Neural progenitor cell (in vitro differentiated cells): Measurements from ENCODE around the gene CAMKMT. TPM values are rescaled to one million over a fixed set of nuclear protein-coding genes. Genes with fewer than 3 reads are reported as not detected.

Experiments
- DNase-seq: peaks from one replicate; pipeline ENCODE4 v3.0.0-alpha.2; 2016; ENCODE audit warnings: low spot score
- H2AFZ ChIP-seq: fragments of 200-600 bp; sonication (generic); replicated peaks from 2 replicates; pipeline ENCODE4 v1.6.1; 2016; ENCODE audit warnings: antibody characterized with exemption
- H3F3A ChIP-seq: fragments of 200-600 bp; sonication (generic); 2 replicates; pipeline ENCODE4 v1.6.1; 2016; ENCODE audit warnings: antibody characterized with exemption, low read depth
- H3K27ac ChIP-seq: fragments of 200-600 bp; sonication (generic); 2 replicates; pipeline ENCODE4 v1.5.1; 2016; ENCODE audit warnings: mild to moderate bottlenecking
- H3K27me3 ChIP-seq: fragments of 200-600 bp; sonication (generic); 2 replicates; pipeline ENCODE4 v1.6.1; 2016; ENCODE audit warnings: mild to moderate bottlenecking, moderate library complexity
- H3K36me3 ChIP-seq: fragments of 200-600 bp; sonication (generic); 2 replicates; pipeline ENCODE4 v1.5.1; 2016
- H3K4me1 ChIP-seq: fragments of 200-600 bp; sonication (generic); 2 replicates; pipeline ENCODE4 v1.6.1; 2016; ENCODE audit warnings: mixed run types
- H3K4me2 ChIP-seq: fragments of 200-600 bp; sonication (generic); 2 replicates; pipeline ENCODE4 v1.6.1; 2016
- H3K4me3 ChIP-seq: fragments of 200-600 bp; sonication (generic); 2 replicates; pipeline ENCODE4 v1.5.1; 2016
- H3K79me2 ChIP-seq: fragments of 200-600 bp; sonication (generic); 2 replicates; pipeline ENCODE4 v1.6.1; 2016; ENCODE audit warnings: low read depth
- H3K9ac ChIP-seq: fragments of 200-600 bp; sonication (generic); 2 replicates; pipeline ENCODE4 v1.6.1; 2016
- H3K9me3 ChIP-seq: fragments of 200-600 bp; sonication (generic); 2 replicates; pipeline ENCODE4 v1.5.1; 2016; ENCODE audit warnings: low read depth
- H4K20me1 ChIP-seq: fragments of 200-600 bp; sonication (generic); 2 replicates; pipeline ENCODE4 v1.6.1; 2016; ENCODE audit warnings: low read depth
- H3K27ac Mint-ChIP-seq: 3 replicates; pipeline ENCODE4 v1.8.0; 2021; ENCODE audit warnings: mixed read lengths
- H3K27me3 Mint-ChIP-seq: 2 replicates; pipeline ENCODE4 v1.8.0; 2022; ENCODE audit warnings: low read depth, mild to moderate bottlenecking, inconsistent platforms, moderate library complexity, mixed read lengths; ENCODE audit not compliant: insufficient read depth
- H3K36me3 Mint-ChIP-seq: 3 replicates; pipeline ENCODE4 v1.8.0; 2021; ENCODE audit warnings: mixed read lengths
- H3K4me1 Mint-ChIP-seq: 3 replicates; pipeline ENCODE4 v1.8.0; 2021; ENCODE audit warnings: mixed read lengths
- H3K4me3 Mint-ChIP-seq: 3 replicates; pipeline ENCODE4 v1.8.0; 2021; ENCODE audit warnings: mild to moderate bottlenecking, moderate library complexity, mixed read lengths
- H3K9me3 Mint-ChIP-seq: 3 replicates; pipeline ENCODE4 v1.8.0; 2020; ENCODE audit warnings: mixed read lengths
- CTCF ChIP-seq: fragments of 200-600 bp; sonication (generic); IDR thresholded peaks from 2 replicates; pipeline ENCODE4 v1.5.1; 2017; ENCODE audit warnings: antibody characterized with exemption, mild to moderate bottlenecking
- EZH2 ChIP-seq: fragments of 200-600 bp; sonication (generic); IDR thresholded peaks from 2 replicates; pipeline ENCODE4 v1.6.1; 2017; ENCODE audit warnings: antibody characterized with exemption, mild to moderate bottlenecking, moderate library complexity
- EZH2phosphoT487 ChIP-seq: fragments of 200-600 bp; sonication (generic); IDR thresholded peaks from 2 replicates; pipeline ENCODE4 v1.6.1; 2017; ENCODE audit warnings: antibody characterized with exemption
- total RNA-seq: library from RNA; depleted of rRNA; stranded (reverse); fragments of >200 nt; gene quantifications from 2 replicates; pipeline ENCODE4 v1.2.3, GENCODE V29; 2015; ENCODE audit warnings: low replicate concordance

CAMKMT gene
- total RNA-seq, 1 donor from 2014 or later, result 28.5 TPM

DNA sequence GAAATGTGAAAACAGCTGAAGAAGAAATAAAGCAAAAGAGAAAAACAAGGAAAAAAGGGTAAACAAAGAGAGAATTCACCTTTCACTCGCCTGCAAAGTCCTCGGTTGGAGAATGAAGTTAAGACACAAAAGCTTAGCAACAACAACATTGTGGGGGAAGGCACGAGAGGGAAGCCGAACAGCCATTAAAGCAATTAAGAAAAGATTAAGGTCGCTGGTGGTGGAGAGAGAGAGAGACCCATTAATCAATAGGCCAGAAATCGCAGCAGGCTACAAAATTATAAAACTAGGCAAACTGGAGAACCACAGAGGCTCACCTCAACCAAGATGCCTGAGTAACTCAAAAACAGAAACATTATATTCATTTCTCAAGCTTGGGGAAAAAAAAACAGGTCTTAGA lies 459.8 kb downstream of the CAMKMT start:
- Histone ChIP-seq H3K4me2 (peak overlapping the region; percentile 61), H4K20me1 (no peaks in the 10 kb centered on the region), H3K9ac (no peak overlapping the region), H3K36me3 (no peaks in the 10 kb centered on the region), H3K79me2 (no peaks in the 10 kb centered on the region), H3K4me1 (peaks cover 31% of the 10 kb centered on the region), H3F3A (peaks cover 22% of the 10 kb centered on the region), H3K9me3 (peaks cover 3% of the 10 kb centered on the region), H2AFZ (no peak overlapping the region), H3K27ac (no peak overlapping the region), H3K27me3 (no peaks in the 10 kb centered on the region), H3K4me3 (no peak overlapping the region)
- peak; percentile 50 for DNase-seq
- H3K9me3 Mint-ChIP-seq, result peaks cover 4% of the 10 kb centered on the region
- H3K27me3 Mint-ChIP-seq, result peaks cover 12% of the 10 kb centered on the region
- H3K4me3 Mint-ChIP-seq, result no peak overlapping the region
- TF ChIP-seq EZH2phosphoT487 (no peak), EZH2 (no peak), CTCF (no peak)
- H3K4me1 Mint-ChIP-seq, result peaks cover 7% of the 10 kb centered on the region
- H3K36me3 Mint-ChIP-seq, result no peaks in the 10 kb centered on the region
- no peak overlapping the region for H3K27ac Mint-ChIP-seq

GRCh38 chr2:44822174-44822573 lies 460.4 kb downstream of the CAMKMT start:
- peaks cover 4% of the 10 kb centered on the region for H3K9me3 Mint-ChIP-seq
- TF ChIP-seq EZH2 (no peak), EZH2phosphoT487 (no peak), CTCF (no peak)
- no peak for DNase-seq
- Histone ChIP-seq H3K79me2 (no peaks in the 10 kb centered on the region), H3K4me2 (peak overlapping the region; percentile 61), H3K4me3 (no peak overlapping the region), H2AFZ (no peak overlapping the region), H3K4me1 (peaks cover 34% of the 10 kb centered on the region), H3K9ac (no peak overlapping the region), H3K27ac (no peak overlapping the region), H3K36me3 (no peaks in the 10 kb centered on the region), H3F3A (peaks cover 22% of the 10 kb centered on the region), H3K9me3 (peaks cover 3% of the 10 kb centered on the region), H4K20me1 (no peaks in the 10 kb centered on the region), H3K27me3 (no peaks in the 10 kb centered on the region)
- H3K4me1 Mint-ChIP-seq, result peaks cover 7% of the 10 kb centered on the region
- H3K27ac Mint-ChIP-seq, result no peak overlapping the region
- no peaks in the 10 kb centered on the region for H3K36me3 Mint-ChIP-seq
- H3K27me3 Mint-ChIP-seq, result peaks cover 9% of the 10 kb centered on the region
- no peak overlapping the region for H3K4me3 Mint-ChIP-seq

Other genes with a start within 250 kb of the CAMKMT start
- 57.6 and 86.6 TPM in 2 replicates for gene PPM1B, start 193.1 kb upstream of the CAMKMT start, total RNA-seq
- 0.22 and 0.56 TPM in 2 replicates for gene SLC3A1, start 86.5 kb upstream of the CAMKMT start, total RNA-seq
- 58.8 and 90.8 TPM in 2 replicates for gene PREPL, start 453 bp upstream of the CAMKMT start, total RNA-seq